GM18867 (cell line): ENCODE results near the gene AGAP1.

Experiments used
- ATAC-seq: cut with Tn5 transposase; IDR thresholded peaks from one replicate; pipeline ENCODE4 v1.9.1; 2021; ENCODE audit warnings: mild to moderate bottlenecking, moderate library complexity; ENCODE audit not compliant: unreplicated experiment

AGAP1 gene

GRCh38 chr2:235659767-235660322 lies 166.0 kb downstream of the AGAP1 start:
- no peak for ATAC-seq

- ATAC-seq: no peak
Measured at GRCh38 chr2:235660484-235661082, 166.7 kb downstream of the AGAP1 start.

GRCh38 chr2:235661167-235661937 lies 167.5 kb downstream of the AGAP1 start:
- ATAC-seq: no peak

- no peak for ATAC-seq
Measured at GRCh38 chr2:235661952-235662351, 168.1 kb downstream of the AGAP1 start.

GRCh38 chr2:235663875-235664274 lies 170.0 kb downstream of the AGAP1 start:
- ATAC-seq: no peak

- ATAC-seq: no peak
Measured at GRCh38 chr2:235665661-235666212, 171.9 kb downstream of the AGAP1 start.

GRCh38 chr2:235666213-235666781 lies 172.5 kb downstream of the AGAP1 start:
- no peak for ATAC-seq

GRCh38 chr2:235668782-235669181 lies 174.9 kb downstream of the AGAP1 start:
- ATAC-seq: no peak

GRCh38 chr2:235669269-235669831 lies 175.5 kb downstream of the AGAP1 start:
- no peak for ATAC-seq

GRCh38 chr2:235669983-235670962 lies 176.4 kb downstream of the AGAP1 start:
- ATAC-seq: no peak

GRCh38 chr2:235670974-235671787 lies 177.3 kb downstream of the AGAP1 start:
- no peak for ATAC-seq

- ATAC-seq: no peak
Measured at GRCh38 chr2:235672720-235673119, 178.9 kb downstream of the AGAP1 start.

GRCh38 chr2:235674146-235674545 lies 180.3 kb downstream of the AGAP1 start:
- no peak for ATAC-seq

- ATAC-seq: no peak
Measured at GRCh38 chr2:235674812-235675211, 181.0 kb downstream of the AGAP1 start.

- ATAC-seq: no peak
Measured at GRCh38 chr2:235675678-235676535, 182.1 kb downstream of the AGAP1 start.

- ATAC-seq: no peak
Measured at GRCh38 chr2:235676536-235676799, 182.6 kb downstream of the AGAP1 start.

GRCh38 chr2:235677276-235677788 lies 183.5 kb downstream of the AGAP1 start:
- no peak for ATAC-seq

- ATAC-seq: no peak
Measured at GRCh38 chr2:235677937-235678336, 184.1 kb downstream of the AGAP1 start.
